Aorta (tissue), 5 donors: Measurements from ENCODE around the gene AKAP13. TPM values are rescaled to one million over a fixed set of nuclear protein-coding genes. Genes with fewer than 3 reads are reported as not detected.

ENCODE experiments used
- ATAC-seq: fragments of 200-7000 bp; cut with Tn5 transposase; one replicate; pipeline ENCODE4 v1.9.1; 2022; ENCODE audit warnings: moderate library complexity; ENCODE audit not compliant: low FRiP score
- DNase-seq, 2 donors: peaks; one replicate each; pipeline ENCODE4 v3.0.0-alpha.2; 2020
- H3K27ac ChIP-seq, 2 donors: one replicate each; pipeline ENCODE4 v1.5.1; 2013; ENCODE audit warnings: low read length in 2 of 2, mild to moderate bottlenecking in 2 of 2, moderate library complexity in 2 of 2, control low read depth in 1 of 2, inconsistent platforms in 1 of 2, low read depth in 1 of 2
- H3K27me3 ChIP-seq, 2 donors: one replicate each; pipeline ENCODE4 v1.6.1; 2013; ENCODE audit warnings: control low read depth in 1 of 2, low read length in 1 of 2, mild to moderate bottlenecking in 1 of 2, moderate library complexity in 1 of 2; ENCODE audit not compliant: insufficient read depth in 2 of 2, control insufficient read depth in 1 of 2
- H3K36me3 ChIP-seq, 2 donors: one replicate each; pipeline ENCODE4 v1.6.1; 2013; ENCODE audit warnings: control low read depth in 1 of 2, low read length in 1 of 2, mild to moderate bottlenecking in 1 of 2; ENCODE audit not compliant: insufficient read depth in 2 of 2, control insufficient read depth in 1 of 2
- H3K4me1 ChIP-seq, 2 donors: one replicate each; pipeline ENCODE4 v1.6.1; 2013; ENCODE audit warnings: low read length in 2 of 2, control low read depth in 1 of 2, mild to moderate bottlenecking in 1 of 2, moderate library complexity in 1 of 2; ENCODE audit not compliant: insufficient read depth in 2 of 2, control insufficient read depth in 1 of 2
- H3K4me3 ChIP-seq, 2 donors: one replicate each; pipeline ENCODE4 v1.5.1; 2013; ENCODE audit warnings: low read length in 2 of 2, control low read depth in 1 of 2, mild to moderate bottlenecking in 1 of 2
- H3K9me3 ChIP-seq: one replicate; pipeline ENCODE4 v1.6.1; 2013; ENCODE audit warnings: mild to moderate bottlenecking, low read length; ENCODE audit not compliant: control insufficient read depth
- WGBS, 2 donors: extraction: QIAGEN DNeasy Blood & Tissue Kit; methylation state at CpG; one replicate each; pipeline ENCODE4 v1.1.7; 2013; 5-methylcytosine and 5-hydroxymethylcytosine counted together
- intact Hi-C, 2 donors: fragments of 100-400 bp; cut with DNase I; formaldehyde crosslinking; loops; one replicate each; pipeline versions ENCODE4 v1.14.2 to v1.15.0; 2022
- polyA plus RNA-seq, 2 donors: library from polyadenylated mRNA; stranded (reverse); fragments of 200-250 nt; gene quantifications; one replicate each; pipeline ENCODE4 v1.2.3, GENCODE V29; 2013
- total RNA-seq, 2 donors: library from RNA; stranded (reverse); fragmentation: NEBNext Ultra II Directional; extraction: Animal tissue kit (Norgen Biotek cat#: 25700); gene quantifications; one replicate each; pipeline ENCODE4 v1.2.1, GENCODE V29; 2021
- donor health status: healthy with polysubstance abuse.
- donor health status: Bipolar disorder and iron deficiency.
- donor health status: DM: no; HTN: no; CAD: no.
- donor health status: DM: no; HTN: no; CAD: no.
- donor health status: DM: yes; HTN: yes; CAD: no.

AKAP13 gene
- total and polyA plus RNA-seq, 4 donors, result 29.6 to 267 (median 138) TPM

- no peaks in the 10 kb centered on the region for H3K36me3 ChIP-seq
- peaks cover 0 to 3% of the 10 kb centered on the region in 2 donors for H3K4me1 ChIP-seq
- 97% methylated on average over 4 of the region's 4 CpGs for WGBS, 2 donors
- H3K4me3 ChIP-seq, result no peak overlapping the region
- H3K27me3 ChIP-seq, result no peaks in the 10 kb centered on the region
- no peak overlapping the region for H3K27ac ChIP-seq
- DNase-seq, result no peak
- no peak for ATAC-seq
- intact Hi-C loops, result no loop called here
- H3K9me3 ChIP-seq, result no peaks in the 10 kb centered on the region
These were observed 215.6 kb downstream of the AKAP13 start for GRCh38 chr15:85595804-85596536.

GRCh38 chr15:85597155-85597815 lies 216.9 kb downstream of the AKAP13 start:
- Histone ChIP-seq H3K4me3 (no peak overlapping the region), H3K4me1 (no peaks in the 10 kb centered on the region), H3K36me3 (no peaks in the 10 kb centered on the region), H3K27me3 (no peaks in the 10 kb centered on the region), H3K27ac (no peak overlapping the region), H3K9me3 (no peaks in the 10 kb centered on the region)
- WGBS, 2 donors, result 88 to 94% methylated on average over 2 of the region's 2 CpGs
- ATAC-seq (no peak), DNase-seq (no peak)
- intact Hi-C loops, result no loop called here

- no peaks in the 10 kb centered on the region for H3K36me3 ChIP-seq
- no peak overlapping the region for H3K27ac ChIP-seq
- DNase-seq, result no peak
- no peaks in the 10 kb centered on the region for H3K4me1 ChIP-seq
- WGBS, 2 donors, result 55 to 67% methylated on average over 4 of the region's 4 CpGs
- H3K4me3 ChIP-seq, result no peak overlapping the region
- ATAC-seq, result no peak
- H3K27me3 ChIP-seq, result no peaks in the 10 kb centered on the region
- no peaks in the 10 kb centered on the region for H3K9me3 ChIP-seq
- intact Hi-C loops, result no loop called here
These were observed 217.8 kb downstream of the AKAP13 start for GRCh38 chr15:85598219-85598618.

DNA sequence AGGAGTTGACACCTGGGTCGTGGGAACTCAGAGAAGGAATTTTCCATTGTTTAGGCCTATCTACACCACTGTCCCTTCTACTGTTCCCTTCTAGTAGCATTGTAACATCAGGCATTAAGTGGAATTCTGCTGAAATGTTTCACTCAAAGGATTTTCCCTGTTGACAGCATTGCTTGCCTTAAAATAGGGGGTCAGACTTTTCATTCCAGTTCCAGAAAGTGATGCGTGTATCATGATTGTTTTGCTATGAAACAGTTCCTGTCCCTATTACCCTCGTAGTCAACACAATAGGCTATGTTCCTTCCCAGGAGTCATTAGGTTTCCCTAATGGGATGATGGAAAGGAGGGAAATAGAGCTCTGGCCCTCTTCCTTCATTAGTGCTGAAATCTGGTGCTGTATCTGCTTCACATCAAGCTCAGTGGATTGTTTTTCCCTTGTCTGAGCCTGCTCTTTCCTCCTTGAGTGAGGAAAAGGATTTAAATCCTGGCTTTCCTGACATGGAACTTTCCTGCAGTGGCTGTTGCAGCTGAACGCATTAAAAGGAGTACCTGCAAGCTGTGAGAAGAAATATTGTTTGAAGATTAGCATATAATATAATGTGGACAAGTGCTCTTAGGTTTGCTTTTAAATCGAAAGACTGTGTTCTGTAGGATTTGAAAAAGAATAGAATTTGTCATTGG lies 218.5 kb downstream of the AKAP13 start:
- no peaks in the 10 kb centered on the region for H3K4me1 ChIP-seq

DNA sequence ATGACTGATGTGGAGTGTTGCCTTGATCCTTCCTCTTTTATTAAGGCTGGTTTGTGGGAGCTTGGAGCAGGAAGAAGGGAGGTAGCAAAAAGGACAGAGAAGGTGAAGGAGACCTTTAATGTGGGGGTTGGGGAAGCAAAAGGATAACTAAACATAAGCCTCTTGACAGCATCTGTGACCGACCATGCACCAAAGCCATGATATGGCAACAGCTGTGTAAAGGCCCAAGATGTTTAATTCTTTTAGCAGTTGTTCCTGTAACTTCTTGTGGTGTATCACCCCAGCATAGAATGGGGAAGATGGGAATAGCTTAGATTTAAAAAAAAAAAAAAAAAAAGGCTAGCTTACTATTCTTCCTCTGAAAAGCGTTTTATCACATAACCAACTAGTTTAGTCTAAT lies 219.6 kb downstream of the AKAP13 start:
- Histone ChIP-seq H3K27me3 (no peaks in the 10 kb centered on the region), H3K27ac (no peak overlapping the region), H3K36me3 (no peaks in the 10 kb centered on the region), H3K4me3 (no peak overlapping the region), H3K4me1 (no peaks in the 10 kb centered on the region), H3K9me3 (no peaks in the 10 kb centered on the region)
- ATAC-seq, result no peak
- WGBS, 2 donors, result 93 to 96% methylated on average over 2 of the region's 2 CpGs
- no peak for DNase-seq
- intact Hi-C loops, result no loop called here

More for the DNA sequence above, 218.5 kb downstream of the AKAP13 start:
- no peaks in the 10 kb centered on the region for H3K9me3 ChIP-seq
- ATAC-seq, result no peak
- DNase-seq, result no peak
- H3K4me3 ChIP-seq, result no peak overlapping the region
- H3K36me3 ChIP-seq, result no peaks in the 10 kb centered on the region
- intact Hi-C loops, result no loop called here
- H3K27ac ChIP-seq, result no peak overlapping the region
- WGBS, 2 donors, result 75 to 76% methylated on average over 5 of the region's 5 CpGs
- H3K27me3 ChIP-seq, result no peaks in the 10 kb centered on the region

- WGBS, 2 donors, result 96 to 100% methylated on average over 1 of the region's 1 CpG
These were observed 222.8 kb downstream of the AKAP13 start for GRCh38 chr15:85603160-85603559.

GRCh38 chr15:85603703-85604102 lies 223.3 kb downstream of the AKAP13 start:
- Histone ChIP-seq H3K27me3 (no peaks in the 10 kb centered on the region), H3K36me3 (no peaks in the 10 kb centered on the region), H3K4me1 (peaks cover 0 to 5% of the 10 kb centered on the region in 2 donors), H3K4me3 (no peak overlapping the region), H3K9me3 (no peaks in the 10 kb centered on the region), H3K27ac (no peak overlapping the region)
- DNase-seq (no peak), ATAC-seq (no peak)
- intact Hi-C loops, result no loop called here
- WGBS, 2 donors, result 96 to 98% methylated on average over 2 of the region's 2 CpGs

More at GRCh38 chr15:85603160-85603559, 222.8 kb downstream of the AKAP13 start:
- Histone ChIP-seq H3K9me3 (no peaks in the 10 kb centered on the region), H3K27me3 (no peaks in the 10 kb centered on the region), H3K4me1 (no peaks in the 10 kb centered on the region), H3K4me3 (no peak overlapping the region), H3K36me3 (no peaks in the 10 kb centered on the region), H3K27ac (no peak overlapping the region)
- no peak for ATAC-seq
- intact Hi-C loops, result no loop called here
- no peak for DNase-seq

DNA sequence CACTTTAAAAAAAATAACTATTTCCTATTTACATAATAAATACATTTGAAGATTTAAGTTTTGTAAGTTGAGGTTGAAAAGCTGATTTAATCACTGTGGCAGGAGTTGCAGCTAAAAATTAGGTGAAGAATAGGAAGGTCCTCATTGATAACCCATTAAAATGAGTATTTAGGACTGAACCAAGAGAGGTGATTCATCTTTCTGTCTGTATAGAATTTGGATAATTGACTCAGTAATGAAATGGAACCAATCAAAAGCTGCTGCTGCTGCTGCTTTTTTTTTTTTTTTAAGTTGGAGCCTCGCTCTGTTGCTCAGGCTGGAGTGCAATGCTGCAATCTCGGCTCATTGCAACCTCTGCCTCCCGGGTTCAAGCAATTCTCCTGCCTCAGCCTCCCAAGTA lies 223.8 kb downstream of the AKAP13 start:
- Histone ChIP-seq H3K4me3 (no peak overlapping the region), H3K36me3 (no peaks in the 10 kb centered on the region), H3K9me3 (no peaks in the 10 kb centered on the region), H3K4me1 (peaks cover 0 to 5% of the 10 kb centered on the region in 2 donors), H3K27me3 (no peaks in the 10 kb centered on the region), H3K27ac (no peak overlapping the region)
- ATAC-seq (no peak), DNase-seq (no peak)
- WGBS, 2 donors, result 98 to 100% methylated on average over 3 of the region's 3 CpGs
- intact Hi-C loops, result no loop called here
